Activated gamma-delta T cell (primary cell): Measurements from ENCODE around the gene CLHC1.
"Not testable (repeated sequence)": the region's sequence is repeated elsewhere in the genome, so short reads cannot be mapped to it uniquely, and the experiment has no call there.

ENCODE experiments used
- DNase-seq: peaks from one replicate; lab custom pipeline; 2025; lab: John Stamatoyannopoulos, UW

CLHC1 gene

DNA sequence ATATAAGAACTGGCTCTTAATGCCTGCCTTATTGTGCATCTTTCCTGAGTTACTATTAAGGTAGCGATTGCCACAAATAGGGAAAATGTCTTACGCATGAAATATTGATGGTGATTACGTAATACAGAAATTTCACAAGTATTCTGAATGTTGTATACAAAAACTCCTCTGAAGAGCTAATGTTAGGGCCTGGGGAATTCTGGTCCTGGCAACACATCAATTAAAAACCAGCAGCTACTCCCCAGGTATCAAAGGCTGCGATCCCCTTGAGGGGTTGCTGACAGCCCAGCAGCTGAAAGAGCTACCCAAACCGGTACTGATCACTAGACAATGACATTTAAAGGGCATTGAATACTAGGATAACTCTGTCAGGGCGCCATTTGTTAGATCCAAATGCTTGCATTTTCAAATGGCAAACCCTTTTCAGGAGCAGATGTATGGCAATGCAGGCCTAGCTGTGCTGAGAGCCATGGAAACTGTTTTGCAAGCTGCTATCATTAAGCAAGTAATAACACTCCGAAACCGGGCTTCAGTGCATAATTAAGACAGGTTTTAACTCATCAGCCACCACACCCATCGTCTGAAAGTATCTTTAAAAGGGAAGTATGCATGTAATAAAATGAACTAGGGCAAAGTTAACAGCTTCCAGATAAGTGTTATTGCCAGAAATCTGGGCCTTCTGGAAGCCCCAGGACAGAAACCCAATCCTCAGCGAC is 78.4 kb downstream of the CLHC1 start:
- no peak for DNase-seq

DNA sequence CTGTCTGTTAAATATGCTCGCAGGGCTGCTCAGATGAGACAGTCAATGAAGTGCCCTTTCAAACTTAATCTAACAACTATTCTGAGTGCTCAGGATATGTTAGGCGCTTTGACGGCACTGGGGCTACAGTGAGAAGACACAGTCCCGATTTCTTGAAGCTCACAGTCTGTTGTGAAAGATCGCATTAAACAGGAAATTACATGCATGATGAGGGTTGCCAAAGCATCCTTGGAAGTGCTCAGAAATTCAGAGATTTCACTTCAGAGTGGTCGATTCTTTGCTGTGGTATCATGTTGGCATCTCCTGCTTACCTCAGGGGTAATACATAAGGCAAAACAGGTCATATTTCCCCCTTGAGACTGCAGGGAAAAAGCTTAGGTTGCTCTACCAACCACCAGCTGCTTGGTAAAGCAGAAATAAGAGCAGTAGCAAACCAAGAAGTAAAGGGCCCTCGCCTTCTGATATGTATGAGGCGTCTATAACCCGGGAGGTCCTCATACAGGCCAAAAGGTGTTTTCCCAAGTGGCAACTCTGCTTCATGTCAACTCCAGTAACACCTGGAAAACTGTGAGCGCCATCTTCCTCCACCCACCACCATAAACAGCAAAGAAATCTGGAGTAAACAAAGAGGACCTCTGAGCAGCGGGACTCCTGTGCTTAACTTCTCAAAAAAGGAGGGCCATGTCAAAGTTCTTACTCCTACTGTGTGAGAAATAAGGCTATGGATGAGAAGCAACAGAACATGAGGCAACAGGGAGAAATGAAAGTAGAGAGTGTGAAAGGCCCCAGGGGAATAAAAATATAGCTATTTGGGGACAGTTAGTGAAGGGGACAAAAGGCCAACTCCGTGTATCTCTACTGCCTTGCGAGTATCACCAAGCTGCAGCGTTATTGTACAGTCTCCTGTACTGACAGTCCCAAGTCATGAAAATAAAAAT is 79.3 kb downstream of the CLHC1 start:
- no peak for DNase-seq

DNA sequence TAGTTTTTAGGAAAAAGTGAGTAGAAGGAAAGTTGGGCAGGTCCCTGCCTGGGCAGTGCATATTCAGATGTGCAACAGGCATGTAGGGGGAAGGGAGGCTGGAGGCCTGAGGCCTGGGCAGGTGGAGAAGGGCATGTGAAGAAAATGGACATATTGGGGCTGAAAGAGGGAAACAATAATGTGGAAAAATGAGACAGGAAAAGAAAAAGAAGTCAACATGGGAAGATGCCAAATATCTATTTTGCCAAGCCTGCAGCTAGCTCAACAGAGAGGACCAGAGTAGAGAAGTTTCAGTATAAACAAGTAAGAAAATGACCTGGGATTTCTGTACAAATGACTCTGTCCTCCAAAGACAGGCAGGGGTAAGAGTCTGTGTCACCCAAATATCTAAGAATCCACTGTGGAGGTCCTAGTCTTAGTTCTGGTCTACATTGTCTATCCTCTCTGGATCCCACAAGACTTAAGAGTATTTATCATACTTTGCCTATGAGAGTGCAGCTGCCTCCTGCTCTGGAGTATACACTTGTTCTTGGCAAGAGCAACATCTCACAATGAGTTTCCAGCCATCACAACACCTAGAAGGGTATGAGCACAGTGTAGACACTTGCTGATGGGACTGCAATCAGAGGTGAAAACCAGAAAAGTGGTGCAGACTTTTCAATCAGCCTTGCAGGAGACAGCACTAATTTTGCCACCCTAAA is 80.2 kb downstream of the CLHC1 start:
- no peak for DNase-seq

DNA sequence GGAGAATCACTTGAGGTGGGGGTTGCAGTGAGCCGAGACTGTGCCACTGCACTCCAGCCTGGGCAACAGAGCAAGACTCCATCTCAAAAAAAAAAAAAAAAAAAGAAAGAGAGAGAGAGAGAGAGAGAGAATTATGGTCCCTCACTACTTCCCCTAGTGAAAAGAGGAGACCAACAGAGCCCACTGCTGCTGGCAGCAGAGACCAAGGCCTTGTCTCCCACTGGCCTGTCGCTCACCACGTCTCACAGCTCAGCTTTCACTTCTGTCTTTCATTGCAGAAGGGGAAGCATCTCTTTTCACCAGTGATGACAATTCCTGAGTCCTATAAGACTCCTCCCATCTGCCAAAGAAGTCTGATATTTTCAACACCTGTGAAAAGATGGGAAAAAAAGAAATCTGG is 81.3 kb downstream of the CLHC1 start:
- no peak for DNase-seq

DNA sequence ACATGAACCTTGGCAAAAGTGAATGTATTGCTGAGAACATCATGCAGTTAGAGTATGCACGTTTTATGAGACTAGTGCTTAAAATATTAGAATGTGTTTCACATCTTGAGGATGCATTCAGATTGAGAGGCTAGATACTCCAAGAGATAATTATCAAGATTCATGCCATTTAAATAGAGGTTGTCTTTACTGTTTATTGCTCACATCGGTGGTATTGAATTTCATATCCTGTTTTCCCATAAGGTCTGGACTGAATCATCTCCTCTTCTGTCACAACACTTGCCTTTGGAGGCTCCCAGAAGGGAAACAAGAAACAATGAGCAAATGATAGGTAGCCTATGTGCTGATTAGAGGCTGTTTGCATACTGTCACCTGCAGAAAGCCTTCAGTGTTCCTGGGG is 83.8 kb downstream of the CLHC1 start:
- no peak for DNase-seq

DNA sequence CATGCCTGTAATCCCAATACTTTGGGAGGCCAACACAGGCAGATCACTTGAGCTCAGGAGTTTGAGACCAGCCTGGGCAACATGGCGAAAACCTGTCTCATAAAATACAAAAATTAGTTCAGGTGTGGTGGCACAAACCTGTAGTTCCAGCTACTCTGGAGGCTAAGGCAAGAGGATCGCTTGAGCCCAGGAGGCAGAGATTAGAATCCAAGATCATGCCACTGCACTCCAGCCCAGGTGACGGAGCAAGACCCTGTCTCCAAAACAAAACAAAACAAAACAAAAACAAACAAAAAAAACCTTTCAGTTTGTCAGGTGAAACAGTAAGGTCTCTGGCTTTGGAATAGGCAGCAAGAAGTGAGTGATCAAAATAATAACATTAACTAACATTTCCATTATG is 84.6 kb downstream of the CLHC1 start:
- no peak for DNase-seq

DNA sequence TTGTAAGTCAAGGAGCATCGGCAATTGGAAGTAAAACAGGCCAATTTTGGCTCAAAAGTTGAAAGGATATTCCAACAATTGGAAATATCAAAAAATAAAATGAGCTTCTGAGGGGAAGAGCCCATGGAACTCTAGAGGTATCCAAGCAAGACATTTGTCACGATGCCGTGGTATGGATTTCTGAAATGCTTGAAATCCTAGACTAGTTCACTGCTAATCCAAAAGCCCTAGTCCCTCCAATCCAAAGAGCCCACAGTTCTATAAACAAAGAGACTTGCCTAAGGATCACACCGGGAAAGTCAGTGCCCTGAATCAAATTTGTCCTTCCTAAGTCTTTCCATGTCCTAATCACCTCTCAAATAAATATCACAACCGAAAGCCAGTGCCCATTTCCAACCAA is 85.1 kb downstream of the CLHC1 start:
- DNase-seq = no peak

DNA sequence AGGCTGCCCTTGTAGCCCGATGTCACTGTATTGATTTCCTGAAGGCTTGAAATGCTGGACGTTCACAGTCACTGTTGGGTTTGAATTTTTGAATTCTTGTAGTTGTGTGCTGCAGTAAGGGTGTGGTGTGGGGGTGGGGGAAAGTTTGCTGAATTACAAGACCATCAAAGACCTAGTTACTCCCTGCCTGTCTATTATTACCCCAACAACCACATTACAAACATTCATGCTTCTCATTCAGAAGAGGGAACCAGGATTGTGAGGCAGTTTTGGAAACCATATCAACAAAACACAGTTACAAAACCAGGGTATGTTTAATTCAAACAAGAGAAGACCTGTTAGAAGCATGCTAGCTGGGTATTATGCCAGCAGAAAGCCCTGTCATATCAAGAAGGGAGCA is 85.8 kb downstream of the CLHC1 start:
- DNase-seq = no peak

DNA sequence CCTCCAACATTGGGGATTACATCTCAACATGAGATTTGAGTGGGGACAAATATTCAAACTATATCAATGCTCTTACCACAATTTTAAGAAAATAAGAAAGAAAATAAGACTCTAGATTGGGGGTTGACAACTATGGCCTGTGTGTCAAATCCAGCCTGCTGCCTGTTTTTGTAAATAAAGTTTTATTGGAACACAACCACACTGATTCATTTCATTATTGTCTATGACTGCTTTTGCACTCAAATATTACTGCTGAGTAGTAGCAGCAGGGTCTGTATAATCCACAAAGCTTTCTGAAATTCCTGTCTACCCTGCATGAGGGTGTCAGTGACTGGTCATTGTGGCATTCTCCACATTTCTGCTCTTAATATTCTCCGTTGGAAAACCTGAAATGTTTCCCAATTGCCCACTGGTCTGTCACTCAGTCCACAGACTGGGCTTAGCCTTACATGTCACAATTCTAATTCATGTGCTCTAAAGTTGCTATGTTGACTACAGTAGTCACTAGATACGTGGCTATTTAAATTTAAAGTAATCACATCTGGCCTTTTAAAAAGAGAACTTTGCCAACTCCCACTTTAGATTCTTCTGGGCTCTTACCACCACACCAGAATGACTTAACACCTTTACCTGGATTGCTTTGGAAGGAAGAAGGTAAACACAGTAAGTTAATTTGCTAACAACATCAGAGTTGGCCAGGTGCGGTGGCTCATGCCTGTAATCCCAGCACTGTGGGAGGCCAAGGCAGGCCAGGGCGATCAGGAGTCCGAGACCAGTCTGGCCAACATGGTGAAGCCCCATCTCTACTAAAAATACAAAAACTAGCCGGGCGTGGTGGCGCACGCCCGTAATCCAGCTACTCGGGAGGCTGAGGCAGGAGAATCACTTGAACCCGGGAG is 86.9 kb downstream of the CLHC1 start:
- no peak for DNase-seq

DNA sequence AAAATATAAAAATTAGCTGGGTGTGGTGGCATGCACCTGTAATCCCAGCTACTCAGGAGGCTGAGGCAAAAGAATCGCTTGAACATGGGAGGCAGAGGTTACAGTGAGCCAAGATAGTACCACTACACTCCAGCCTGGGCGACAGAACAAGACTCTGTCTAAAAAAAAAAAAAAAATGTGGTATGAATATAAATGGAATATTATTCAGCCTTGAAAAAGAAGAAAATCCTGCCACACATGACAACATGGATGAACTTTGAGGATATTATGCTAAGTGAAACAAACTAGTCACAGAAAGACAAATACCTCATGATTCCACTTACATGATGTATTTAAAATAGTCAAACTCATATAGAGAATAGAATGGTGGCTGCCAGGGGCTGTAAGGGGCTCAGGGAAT is 88.4 kb downstream of the CLHC1 start:
- DNase-seq = not testable (repeated sequence)

DNA sequence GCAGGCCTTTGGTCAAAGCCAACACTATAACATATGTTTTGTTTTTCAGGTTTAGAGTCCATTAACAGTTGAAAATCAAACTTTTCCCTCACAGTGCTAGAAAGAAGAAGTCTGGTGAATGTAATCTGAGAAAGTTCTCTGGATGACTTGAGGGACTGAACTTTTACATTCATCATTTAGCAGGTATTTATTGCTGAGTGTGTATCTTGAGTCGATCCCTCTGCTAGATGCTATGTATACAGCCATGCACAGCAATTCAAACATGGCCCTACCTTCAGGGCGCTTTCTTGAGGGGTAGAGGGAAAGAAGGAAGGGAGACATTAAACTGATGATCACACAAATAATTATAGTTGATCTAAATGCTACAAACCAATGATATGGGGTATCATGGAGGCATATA is 89.6 kb downstream of the CLHC1 start:
- DNase-seq = no peak

DNA sequence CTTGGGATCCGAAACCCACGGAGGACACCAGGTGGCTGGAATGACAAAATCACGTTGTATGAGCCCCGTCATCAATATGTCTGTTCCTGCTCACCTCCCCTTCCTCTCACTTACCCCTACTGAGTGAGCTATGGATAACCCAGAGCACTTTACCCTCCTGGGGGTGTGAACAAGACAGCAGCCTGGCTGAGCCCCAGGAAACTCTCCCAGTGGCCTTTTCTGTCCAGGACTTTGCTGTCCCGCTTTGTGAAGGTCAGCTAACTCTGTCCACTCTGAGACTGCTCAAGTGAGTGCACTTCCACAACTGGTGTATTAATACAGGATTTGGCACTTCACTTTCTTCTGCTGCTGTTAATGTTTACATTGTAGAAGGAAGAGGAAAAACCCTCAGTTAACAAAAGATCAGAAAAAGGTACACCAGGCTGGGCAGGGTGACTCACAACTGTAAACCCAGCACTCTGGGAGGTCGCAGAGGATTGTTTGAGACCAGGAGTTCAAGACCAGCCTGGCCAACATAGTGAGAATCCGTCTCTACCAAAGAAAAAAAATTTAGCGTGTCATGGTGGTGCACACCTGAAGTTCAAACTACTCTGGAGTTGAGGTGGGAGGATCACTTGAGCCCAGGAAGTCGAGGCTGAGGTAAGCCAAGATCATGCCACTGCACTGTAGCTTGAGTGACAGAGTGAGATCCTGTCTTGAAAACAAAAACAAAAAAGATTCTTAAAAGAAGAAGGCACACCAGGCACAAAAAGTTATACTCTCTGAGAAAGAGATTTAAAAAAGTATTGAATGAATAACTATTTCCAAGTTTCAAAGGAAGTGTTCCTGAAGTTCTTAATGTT is 90.3 kb downstream of the CLHC1 start:
- no peak for DNase-seq

DNA sequence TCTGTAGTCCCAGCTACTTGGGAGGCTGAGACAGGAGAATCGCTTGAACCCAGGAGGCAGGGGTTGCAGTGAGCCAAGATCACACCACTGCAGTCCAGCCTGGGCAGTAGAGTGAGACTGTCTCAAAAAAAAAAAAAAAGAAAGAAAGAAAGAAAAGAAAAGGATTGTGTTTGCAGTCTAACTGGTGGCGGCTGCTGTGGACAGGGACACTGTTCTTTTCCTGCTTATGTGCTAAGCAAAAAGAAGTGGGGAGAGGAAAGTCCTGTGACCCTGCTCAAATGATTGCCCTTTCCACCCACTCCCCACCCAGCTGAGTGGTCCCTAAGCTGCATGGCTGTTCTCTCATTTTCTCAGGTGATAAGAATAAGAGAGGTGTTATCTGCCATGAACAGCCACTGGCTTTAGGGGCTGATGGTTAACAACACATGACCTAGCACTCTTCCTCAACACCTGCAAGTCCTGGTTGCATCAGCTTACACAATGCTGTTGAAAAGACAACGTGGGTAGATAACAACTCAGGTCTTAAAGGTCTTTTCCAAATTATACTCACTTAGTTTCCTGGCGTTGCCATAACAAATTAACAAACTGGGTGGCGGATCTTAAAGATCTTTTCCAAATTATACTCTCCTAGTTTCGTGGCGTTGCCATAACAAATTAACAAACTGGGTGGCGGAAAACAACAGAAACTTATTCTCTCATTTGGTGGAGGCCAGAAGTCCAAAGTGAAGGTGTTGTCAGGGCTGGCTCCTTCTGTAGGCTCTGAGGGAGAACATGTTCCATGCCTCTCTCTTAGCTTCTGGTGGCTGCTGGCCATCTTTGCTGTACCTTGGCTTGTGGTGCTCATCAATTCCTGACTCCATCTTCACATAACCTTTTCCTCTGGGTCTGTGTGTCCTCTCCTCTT is 91.5 kb downstream of the CLHC1 start:
- DNase-seq = no peak

DNA sequence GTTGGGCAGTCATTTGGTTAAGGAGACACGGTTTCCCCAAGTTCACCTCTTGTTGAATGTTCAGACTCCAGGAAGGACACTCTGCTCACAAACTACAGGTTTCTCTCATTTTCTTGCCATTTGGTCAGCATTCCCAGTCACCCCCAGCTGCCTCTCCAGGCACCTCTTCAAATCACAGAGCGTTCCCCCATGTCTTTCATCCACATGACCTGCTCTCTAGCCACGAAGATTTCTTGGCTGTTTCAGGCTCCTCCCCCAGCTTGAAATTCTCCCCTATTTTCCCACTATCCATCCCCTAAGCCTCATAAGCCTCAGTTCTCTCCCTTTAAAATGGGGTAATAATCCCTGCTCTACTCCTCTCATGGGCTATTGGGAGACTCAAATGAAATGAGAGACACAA is 92.8 kb downstream of the CLHC1 start:
- no peak for DNase-seq

DNA sequence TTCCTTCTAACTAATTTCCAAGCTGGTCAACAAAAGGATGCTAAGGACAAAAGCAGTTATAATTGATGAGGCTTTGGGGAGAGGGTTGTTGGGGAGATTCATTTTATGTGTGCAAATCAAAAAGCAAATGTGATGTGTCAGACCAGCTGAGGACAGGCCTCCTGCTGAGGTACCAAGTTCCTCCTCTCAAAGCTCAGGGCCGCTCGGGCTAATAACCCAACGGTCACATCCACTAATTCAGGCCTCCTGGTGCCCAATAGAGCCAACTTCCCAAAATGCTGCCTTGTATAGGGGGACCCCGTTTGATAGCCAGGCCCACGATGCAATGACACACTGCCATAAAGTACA is 93.2 kb downstream of the CLHC1 start:
- DNase-seq = no peak

DNA sequence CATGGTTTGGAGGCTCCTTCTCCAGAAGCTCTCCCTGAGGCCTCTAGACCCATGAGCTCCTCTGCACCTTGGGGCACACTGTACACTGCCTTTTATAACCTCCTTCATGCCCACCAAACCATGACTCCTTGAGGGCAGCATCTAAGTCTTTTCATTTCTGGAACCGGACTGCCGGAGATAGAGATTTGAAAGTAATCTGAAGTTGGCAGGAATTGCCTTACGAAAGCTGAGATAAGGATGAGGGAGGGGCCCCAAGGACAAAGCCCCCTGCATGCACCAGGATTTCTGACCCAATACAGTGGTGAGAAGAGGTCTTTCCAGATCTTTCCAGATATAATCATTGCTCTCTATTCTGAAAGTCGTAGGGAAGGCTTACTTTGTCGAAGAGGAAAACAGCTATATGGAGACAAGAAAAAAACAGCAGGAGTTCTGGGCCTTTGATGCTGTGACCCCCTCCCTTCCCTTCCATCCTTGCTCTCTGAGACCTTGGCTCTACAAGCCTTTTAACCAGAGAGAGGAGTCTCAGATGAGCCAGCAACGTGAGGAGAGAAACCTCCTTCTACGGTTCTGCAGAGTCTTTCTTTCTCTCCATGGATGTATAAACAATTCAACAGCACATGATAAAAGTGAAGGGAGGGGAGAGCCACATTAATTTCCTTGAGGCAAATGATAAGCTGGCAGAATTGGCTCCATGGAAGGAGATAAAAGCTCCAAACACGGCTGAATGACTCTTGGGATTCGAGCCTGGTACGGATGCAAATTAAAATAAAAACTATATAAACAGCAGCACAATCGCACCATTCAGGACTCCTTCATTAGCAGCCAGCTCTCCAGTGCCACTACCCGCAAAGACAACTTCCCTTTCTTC is 93.8 kb downstream of the CLHC1 start:
- DNase-seq = no peak

DNA sequence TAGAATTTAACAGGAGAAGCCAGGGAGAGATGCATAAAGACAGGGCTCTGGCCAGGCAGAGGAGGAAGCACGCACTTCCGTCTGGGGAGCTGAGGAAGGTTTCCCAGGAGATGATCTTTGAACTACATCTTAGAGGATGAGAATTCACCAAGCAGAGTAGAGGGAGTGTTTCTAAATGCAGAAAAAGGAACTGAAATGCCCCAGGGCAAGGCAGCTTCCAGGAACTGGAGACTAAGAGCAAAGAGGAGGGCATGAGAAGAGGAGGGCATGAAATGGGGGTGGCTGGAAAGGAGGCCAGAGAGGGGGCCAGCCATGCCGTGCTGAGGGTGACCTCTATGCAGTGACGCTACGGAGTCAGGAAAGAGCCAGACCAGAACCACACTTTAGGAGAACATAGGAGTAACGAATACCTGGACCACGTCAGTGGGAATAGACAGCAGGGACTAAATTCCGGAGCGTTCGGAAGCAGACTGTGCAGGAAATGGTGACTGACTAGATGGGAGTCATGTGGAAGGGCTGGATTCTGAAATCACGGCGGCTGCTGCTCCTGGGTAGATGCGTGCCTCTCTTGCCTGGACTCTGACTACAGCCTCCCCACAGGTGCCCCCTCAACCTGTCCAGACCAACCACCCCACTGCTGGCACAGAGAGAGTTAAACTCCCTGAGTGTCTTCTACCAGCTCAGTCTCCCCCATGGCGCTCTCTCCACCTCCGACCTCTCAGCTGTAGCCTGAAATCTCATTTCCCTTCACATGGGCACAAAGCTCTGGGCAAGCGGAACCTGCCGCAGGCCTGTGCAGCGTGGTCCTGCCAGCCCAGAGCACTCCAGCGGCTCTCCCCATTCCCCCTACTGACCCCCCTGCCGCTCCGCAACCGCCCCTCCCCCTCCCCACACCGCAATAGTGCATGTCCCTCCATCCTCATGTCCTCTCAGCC is 94.8 kb downstream of the CLHC1 start:
- DNase-seq = no peak

DNA sequence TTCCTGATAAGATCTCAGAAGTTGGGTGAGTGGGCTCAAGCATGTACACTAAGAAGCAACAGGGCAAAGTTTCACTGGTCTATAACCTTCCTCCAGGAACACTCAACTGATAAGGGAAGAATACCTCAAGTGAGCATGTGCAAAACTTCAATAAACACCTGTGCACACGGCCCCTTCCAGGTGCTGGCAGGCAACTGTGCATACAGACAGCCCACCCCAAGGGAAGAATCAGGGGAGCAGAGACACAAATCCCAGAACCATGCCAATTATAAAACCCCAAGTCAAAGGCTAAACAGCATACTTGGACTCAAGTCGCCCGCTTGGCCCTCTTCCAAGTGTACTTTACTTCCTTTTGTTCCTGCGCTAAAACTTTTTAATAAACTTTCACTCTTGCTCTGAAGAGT is 96.0 kb downstream of the CLHC1 start:
- DNase-seq = no peak
